ENCODE results near the gene TRAF3IP3.
A peak's percentile ranks its signal among the peaks of the same experiment; 100 is the strongest.

The TRAF3IP3 gene

DNA sequence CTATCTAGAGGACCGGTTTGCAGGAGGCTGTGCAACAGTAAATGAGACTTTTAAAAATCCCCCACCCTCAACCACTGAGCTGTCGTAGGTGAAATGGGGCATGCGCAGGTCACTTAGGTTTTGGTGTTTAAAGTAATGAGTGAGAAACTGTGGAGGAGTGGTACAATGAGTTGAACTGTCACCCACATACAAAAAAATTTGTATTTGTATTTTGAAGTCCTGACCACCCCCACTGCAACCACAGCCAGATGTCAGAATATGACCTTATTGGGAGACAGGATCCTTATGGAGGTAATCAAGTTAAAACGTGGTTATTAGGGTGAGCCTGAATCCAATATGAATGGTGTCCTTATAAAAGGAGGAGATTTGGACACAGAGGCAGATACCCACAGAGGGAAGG lies 51.7 kb downstream of the TRAF3IP3 start:
- no peak overlapping the region for H3K4me3 ChIP-seq (ENCODE audit: low read depth, low read length)
- TF ChIP-seq, protein P1, sequence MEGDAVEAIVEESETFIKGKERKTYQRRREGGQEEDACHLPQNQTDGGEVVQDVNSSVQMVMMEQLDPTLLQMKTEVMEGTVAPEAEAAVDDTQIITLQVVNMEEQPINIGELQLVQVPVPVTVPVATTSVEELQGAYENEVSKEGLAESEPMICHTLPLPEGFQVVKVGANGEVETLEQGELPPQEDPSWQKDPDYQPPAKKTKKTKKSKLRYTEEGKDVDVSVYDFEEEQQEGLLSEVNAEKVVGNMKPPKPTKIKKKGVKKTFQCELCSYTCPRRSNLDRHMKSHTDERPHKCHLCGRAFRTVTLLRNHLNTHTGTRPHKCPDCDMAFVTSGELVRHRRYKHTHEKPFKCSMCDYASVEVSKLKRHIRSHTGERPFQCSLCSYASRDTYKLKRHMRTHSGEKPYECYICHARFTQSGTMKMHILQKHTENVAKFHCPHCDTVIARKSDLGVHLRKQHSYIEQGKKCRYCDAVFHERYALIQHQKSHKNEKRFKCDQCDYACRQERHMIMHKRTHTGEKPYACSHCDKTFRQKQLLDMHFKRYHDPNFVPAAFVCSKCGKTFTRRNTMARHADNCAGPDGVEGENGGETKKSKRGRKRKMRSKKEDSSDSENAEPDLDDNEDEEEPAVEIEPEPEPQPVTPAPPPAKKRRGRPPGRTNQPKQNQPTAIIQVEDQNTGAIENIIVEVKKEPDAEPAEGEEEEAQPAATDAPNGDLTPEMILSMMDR (IDR thresholded peaks at IDR 0.05; ENCODE audit: low read depth, low read length, missing control alignments): no peak
- no peak for DNase-seq (ENCODE audit: low read depth)
- in situ Hi-C loops (cut with HindIII; ENCODE audit: low sequenced_read_pairs): no loop called here

DNA sequence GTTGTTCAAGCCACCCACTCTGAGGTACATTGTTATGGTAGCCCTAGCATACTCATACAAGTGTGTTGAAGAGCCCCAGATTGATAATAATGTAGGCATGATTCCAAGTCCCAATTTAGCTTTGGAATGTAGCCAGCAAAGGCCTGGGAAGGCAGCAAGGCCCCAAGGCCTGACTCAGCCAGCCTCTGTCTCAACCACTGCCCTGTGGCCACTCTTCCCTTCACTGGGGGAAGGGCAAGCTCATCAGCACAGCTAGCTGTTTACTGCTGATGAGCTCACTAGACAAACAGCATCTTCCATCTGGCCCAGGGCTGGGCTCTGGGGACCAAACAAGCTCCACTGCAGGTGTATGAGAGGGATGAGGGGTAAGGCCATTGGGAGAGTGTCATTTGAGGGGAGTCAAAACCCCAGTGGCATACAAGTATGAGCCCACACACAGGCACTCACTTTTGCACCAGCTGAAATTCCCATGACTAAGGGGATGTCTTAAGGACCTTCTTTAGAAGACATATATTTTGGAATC lies 52.3 kb downstream of the TRAF3IP3 start:
- TF ChIP-seq, protein P1 (IDR thresholded peaks at IDR 0.05; ENCODE audit: low read depth, low read length, missing control alignments): no peak
- DNase-seq (ENCODE audit: low read depth): peak; percentile 40
- in situ Hi-C loops (cut with HindIII; ENCODE audit: low sequenced_read_pairs): no loop called here
- H3K4me3 ChIP-seq (ENCODE audit: low read depth, low read length): no peak overlapping the region

DNA sequence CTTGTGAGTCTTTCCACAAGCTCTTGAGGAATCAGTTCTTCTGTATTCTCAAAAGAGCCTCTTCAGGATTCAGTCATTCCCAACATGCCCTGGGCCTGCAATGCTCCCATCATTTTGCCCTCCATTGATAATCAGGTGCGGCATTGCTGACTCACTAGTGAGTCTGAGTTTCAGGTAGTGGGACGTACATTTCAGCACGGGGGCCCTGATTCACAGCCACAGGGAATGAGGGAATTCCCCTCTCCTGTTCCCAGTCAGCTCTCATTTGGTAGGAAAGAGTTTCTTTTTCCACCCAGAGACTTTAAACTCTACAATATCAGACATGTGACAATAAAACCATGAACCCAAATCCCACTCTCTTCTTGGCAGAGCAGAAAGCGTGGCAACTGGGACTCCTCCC lies 53.8 kb downstream of the TRAF3IP3 start:
- DNase-seq (ENCODE audit: low read depth): no peak
- no peak overlapping the region for H3K4me3 ChIP-seq (ENCODE audit: low read depth, low read length)
- in situ Hi-C loops (cut with HindIII; ENCODE audit: low sequenced_read_pairs): no loop called here
- TF ChIP-seq, protein P1 (IDR thresholded peaks at IDR 0.05; ENCODE audit: low read depth, low read length, missing control alignments): no peak

DNA sequence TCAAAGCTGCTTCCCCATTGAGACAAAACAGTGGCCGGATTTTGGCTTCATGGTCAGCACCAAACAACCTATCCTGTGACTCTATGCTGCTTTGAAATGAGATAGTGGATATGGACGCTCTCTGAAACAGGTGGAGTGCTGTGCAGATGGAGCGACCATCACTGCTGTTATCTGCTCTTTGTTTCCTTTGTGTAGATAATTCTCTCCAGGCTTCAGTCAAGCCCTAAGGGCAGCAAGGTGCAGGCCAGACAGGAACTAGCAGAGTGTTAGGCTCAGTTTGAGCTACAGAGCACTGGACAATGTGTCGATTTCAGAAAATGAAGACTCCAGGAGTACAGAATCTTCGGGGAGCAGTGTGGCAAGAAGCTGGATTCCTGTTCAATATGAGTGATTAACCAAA lies 54.9 kb downstream of the TRAF3IP3 start:
- no peak for DNase-seq (ENCODE audit: low read depth)
- H3K4me3 ChIP-seq (ENCODE audit: low read depth, low read length): no peak overlapping the region
- in situ Hi-C loops (cut with HindIII; ENCODE audit: low sequenced_read_pairs): no loop called here
- TF ChIP-seq, protein P1 (IDR thresholded peaks at IDR 0.05; ENCODE audit: low read depth, low read length, missing control alignments): no peak

DNA sequence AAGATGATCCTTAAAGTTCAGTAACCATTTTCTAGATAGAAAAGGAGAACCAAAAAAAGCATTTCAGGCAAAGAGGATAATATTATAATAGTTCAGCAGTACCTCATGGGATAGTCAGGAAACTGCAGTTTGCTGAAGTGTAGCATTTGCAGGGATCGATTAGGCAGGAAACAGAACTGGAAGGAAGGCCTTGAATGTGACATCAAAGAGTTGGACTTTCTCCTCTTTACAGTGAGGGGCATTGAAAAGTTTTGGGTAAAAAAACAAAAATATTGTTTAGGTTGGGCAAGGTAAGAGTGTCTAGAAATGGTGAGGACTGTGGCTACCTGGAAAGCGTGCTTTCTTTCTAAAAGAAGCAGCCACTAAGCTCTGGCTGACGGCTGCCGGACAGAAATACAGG lies 58.0 kb downstream of the TRAF3IP3 start:
- no peak for DNase-seq (ENCODE audit: low read depth)
- in situ Hi-C loops (cut with HindIII; ENCODE audit: low sequenced_read_pairs): no loop called here

DNA sequence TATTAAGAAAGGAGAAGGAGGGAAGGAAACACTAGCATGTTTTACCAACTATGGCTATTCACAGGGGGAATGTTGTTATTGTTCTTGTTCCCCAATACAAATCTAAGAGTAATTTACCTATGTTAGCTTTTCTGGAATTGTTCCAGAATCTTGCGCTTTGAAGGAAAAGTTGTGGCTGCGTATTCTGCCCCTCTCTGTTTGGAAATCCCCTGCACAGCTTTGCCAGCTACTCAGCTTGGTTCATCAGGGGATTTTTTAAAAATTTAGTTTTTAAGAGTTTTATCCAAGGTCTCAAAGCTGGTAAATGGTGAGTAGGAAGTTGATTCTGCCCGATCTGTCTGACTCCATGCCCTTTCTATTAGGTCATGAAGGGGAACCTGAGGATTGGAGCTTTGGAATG lies 59.6 kb downstream of the TRAF3IP3 start:
- no peak for DNase-seq (ENCODE audit: low read depth)
- TF ChIP-seq, protein P1 (IDR thresholded peaks at IDR 0.05; ENCODE audit: low read depth, low read length, missing control alignments): no peak
- H3K4me3 ChIP-seq (ENCODE audit: low read depth, low read length): no peak overlapping the region
- in situ Hi-C loops (cut with HindIII; ENCODE audit: low sequenced_read_pairs): no loop called here

More for the DNA sequence above, 58.0 kb downstream of the TRAF3IP3 start:
- H3K4me3 ChIP-seq (ENCODE audit: low read depth, low read length): no peak overlapping the region
- TF ChIP-seq, protein P1 (IDR thresholded peaks at IDR 0.05; ENCODE audit: low read depth, low read length, missing control alignments): no peak
